Stomach (tissue), 9 donors: ENCODE measurements around the gene PLCB1. TPM values are rescaled to one million over a fixed set of nuclear protein-coding genes. Genes with fewer than 3 reads are reported as not detected.

Experiments used
- DNase-seq, 2 donors: peaks; one replicate each; pipeline versions ENCODE4 v3.0.0 to v3.0.0-alpha.2; 2013 to 2019
- H3K27ac ChIP-seq, 5 donors: fragments of 200-600 bp in 4 of 5; sonication (generic) in 4 of 5; one replicate each; pipeline ENCODE4 v1.5.1; 2013 to 2019; ENCODE audit warnings: mild to moderate bottlenecking in 1 of 5, moderate library complexity in 1 of 5
- H3K27me3 ChIP-seq, 3 donors: fragments of 200-600 bp; sonication (generic); one replicate each; pipeline ENCODE4 v1.5.1; 2017 to 2019; ENCODE audit warnings: mixed run types in 1 of 3
- H3K36me3 ChIP-seq, 4 donors: fragments of 200-600 bp; sonication (generic); 1 replicate in 3 of 4; 2 replicates in 1 of 4; pipeline ENCODE4 v1.5.1; 2016 to 2019
- H3K4me1 ChIP-seq, 4 donors: fragments of 200-600 bp; sonication (generic); one replicate each; pipeline ENCODE4 v1.5.1; 2016 to 2019
- H3K4me3 ChIP-seq, 4 donors: fragments of 200-600 bp; sonication (generic) in 3 of 4; one replicate each; pipeline ENCODE4 v1.5.1; 2016 to 2019; ENCODE audit warnings: mild to moderate bottlenecking in 1 of 4
- H3K9me3 ChIP-seq, 4 donors: fragments of 200-600 bp; sonication (generic); one replicate each; pipeline ENCODE4 v1.5.1; 2016 to 2019
- EP300 ChIP-seq: sonication (generic); formaldehyde crosslinking; IDR thresholded peaks from one replicate; pipeline ENCODE4 v1.6.1; 2017; ENCODE audit warnings: antibody characterized with exemption
- POLR2A ChIP-seq, 4 donors: fragments of 450-650 bp; IDR thresholded peaks; one replicate each; pipeline ENCODE4 v1.6.1; 2016; ENCODE audit warnings: antibody characterized with exemption in 4 of 4, control low read depth in 2 of 4, mild to moderate bottlenecking in 1 of 4, moderate library complexity in 1 of 4
- POLR2AphosphoS5 ChIP-seq, 3 donors: sonication (generic); formaldehyde crosslinking; IDR thresholded peaks; one replicate each; pipeline ENCODE4 v1.6.1; 2016; ENCODE audit warnings: antibody characterized with exemption in 3 of 3
- WGBS, 5 donors: extraction: QIAGEN DNeasy Blood & Tissue Kit in 3 of 5; methylation state at CpG; one replicate each; pipeline versions ENCODE4 v1.1.5 to v1.1.7; 2013 to 2018; 5-methylcytosine and 5-hydroxymethylcytosine counted together
- intact Hi-C: fragments of 100-400 bp; cut with DNase I; formaldehyde crosslinking; loops from one replicate; pipeline ENCODE4 v1.15.1; 2023; ENCODE audit warnings: low total_unique reads
- polyA plus RNA-seq, 3 donors: library from polyadenylated mRNA; stranded (reverse); fragments of 200-250 nt; gene quantifications; one replicate each; pipeline ENCODE4 v1.2.3, GENCODE V29; 2013
- total RNA-seq, 5 donors: library from RNA; depleted of rRNA; stranded (reverse); fragments of >200 nt; gene quantifications; one replicate each; pipeline versions ENCODE4 v1.1.0 to v1.2.3, GENCODE V29; 2014 to 2016
- TF ChIP-seq, protein P1 (sequence below), 7 experiments: fragments of 450-650 bp in 4 of 7; fragments of 200-600 bp in 3 of 7; sonication (generic) in 3 of 7; IDR thresholded peaks; one replicate each; pipeline ENCODE4 v1.5.1; 2016 to 2019; ENCODE audit warnings: antibody characterized with exemption in 7 of 7, control low read depth in 2 of 7, mild to moderate bottlenecking in 1 of 7
- donor health status: healthy with polysubstance abuse.
- donor health status: Bipolar disorder and iron deficiency.
- donor health status: healthy.

The PLCB1 gene
- total and polyA plus RNA-seq, 8 donors = 4.1 to 66.5 (median 11.7) TPM

DNA sequence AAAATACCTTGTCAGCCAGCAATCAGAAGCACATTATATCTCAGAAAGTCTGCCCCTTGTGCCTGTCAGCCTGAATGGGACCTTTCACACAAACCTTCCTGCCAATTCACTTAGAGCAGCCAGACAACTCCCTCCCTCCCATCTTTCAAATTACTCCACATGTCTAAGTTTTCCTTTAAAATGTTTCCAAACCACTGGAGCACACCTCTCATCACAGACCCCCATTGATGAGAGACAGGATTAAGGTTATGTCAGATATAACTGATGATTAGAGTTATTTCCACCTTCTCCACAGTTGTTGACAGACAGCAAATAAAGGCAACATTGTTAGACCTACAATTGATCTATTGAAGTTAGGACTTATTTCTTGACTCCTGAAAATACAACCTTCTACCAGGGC is 408.4 kb downstream of the PLCB1 start:
- no peak overlapping the region for H3K4me3 ChIP-seq
- intact Hi-C loops = no loop called here
- no peaks in the 10 kb centered on the region for H3K4me1 ChIP-seq
- H3K36me3 ChIP-seq = no peaks in the 10 kb centered on the region
- no peaks in the 10 kb centered on the region for H3K9me3 ChIP-seq
- no peak for TF ChIP-seq POLR2AphosphoS5 (IDR thresholded peaks at IDR 0.05)
- no peak for TF ChIP-seq POLR2A (IDR thresholded peaks at IDR 0.05)
- H3K27ac ChIP-seq = no peak overlapping the region
- DNase-seq = no peak
- H3K27me3 ChIP-seq = no peaks in the 10 kb centered on the region

DNA sequence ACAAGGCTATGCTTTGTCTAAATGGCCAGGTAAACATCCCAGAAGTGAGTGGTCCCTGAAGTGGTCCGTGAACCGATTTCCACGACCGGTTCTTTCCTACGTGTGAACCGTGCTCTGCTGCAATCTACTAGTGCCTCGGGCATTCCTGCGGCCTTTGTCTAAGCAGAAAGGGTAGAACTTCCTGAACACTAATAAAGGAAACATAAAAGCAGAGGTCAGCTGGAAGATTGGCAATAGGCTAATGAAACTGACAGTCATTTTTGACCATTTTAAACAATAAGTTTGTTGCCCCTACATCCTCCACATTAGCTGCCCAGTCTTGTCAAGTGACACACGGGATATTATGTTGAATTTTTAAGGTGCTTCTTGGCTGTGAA is 410.0 kb downstream of the PLCB1 start:
- intact Hi-C loops = no loop called here
- H3K27me3 ChIP-seq = no peaks in the 10 kb centered on the region
- DNase-seq = no peak
- no peak for TF ChIP-seq POLR2AphosphoS5 (IDR thresholded peaks at IDR 0.05)
- TF ChIP-seq, protein P1, sequence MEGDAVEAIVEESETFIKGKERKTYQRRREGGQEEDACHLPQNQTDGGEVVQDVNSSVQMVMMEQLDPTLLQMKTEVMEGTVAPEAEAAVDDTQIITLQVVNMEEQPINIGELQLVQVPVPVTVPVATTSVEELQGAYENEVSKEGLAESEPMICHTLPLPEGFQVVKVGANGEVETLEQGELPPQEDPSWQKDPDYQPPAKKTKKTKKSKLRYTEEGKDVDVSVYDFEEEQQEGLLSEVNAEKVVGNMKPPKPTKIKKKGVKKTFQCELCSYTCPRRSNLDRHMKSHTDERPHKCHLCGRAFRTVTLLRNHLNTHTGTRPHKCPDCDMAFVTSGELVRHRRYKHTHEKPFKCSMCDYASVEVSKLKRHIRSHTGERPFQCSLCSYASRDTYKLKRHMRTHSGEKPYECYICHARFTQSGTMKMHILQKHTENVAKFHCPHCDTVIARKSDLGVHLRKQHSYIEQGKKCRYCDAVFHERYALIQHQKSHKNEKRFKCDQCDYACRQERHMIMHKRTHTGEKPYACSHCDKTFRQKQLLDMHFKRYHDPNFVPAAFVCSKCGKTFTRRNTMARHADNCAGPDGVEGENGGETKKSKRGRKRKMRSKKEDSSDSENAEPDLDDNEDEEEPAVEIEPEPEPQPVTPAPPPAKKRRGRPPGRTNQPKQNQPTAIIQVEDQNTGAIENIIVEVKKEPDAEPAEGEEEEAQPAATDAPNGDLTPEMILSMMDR (IDR thresholded peaks at IDR 0.05) = no peak
- TF ChIP-seq EP300 = no peak
- no peak for TF ChIP-seq POLR2A (IDR thresholded peaks at IDR 0.05)
- H3K36me3 ChIP-seq = no peaks in the 10 kb centered on the region
- no peak overlapping the region for H3K4me3 ChIP-seq
- WGBS, 5 donors = 82 to 94% (median 88%) methylated on average over 9 of the region's 9 CpGs
- H3K9me3 ChIP-seq = no peaks in the 10 kb centered on the region
- no peaks in the 10 kb centered on the region for H3K4me1 ChIP-seq
- H3K27ac ChIP-seq = no peak overlapping the region

DNA sequence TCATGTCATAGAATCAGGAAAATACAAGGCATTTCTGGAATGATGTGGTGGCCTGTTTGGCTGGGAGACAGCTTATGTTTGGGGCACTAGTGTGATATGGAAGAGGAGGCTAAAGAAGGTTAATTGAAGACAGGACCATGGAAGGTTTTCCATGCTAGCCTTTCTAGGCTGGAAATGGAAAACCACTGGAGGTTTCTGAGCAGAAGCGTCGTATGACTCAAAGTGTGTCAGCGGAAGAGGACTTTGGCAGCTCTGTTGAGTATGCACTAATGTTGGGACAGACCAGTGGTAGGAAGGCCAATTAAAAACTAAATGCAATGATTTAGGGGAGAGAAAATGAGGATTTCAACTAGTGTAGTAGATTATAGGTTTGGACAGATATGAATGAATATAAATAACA is 413.1 kb downstream of the PLCB1 start:
- Histone ChIP-seq H3K4me3 (no peak overlapping the region), H3K36me3 (no peaks in the 10 kb centered on the region), H3K27ac (no peak overlapping the region), H3K27me3 (no peaks in the 10 kb centered on the region), H3K9me3 (no peaks in the 10 kb centered on the region), H3K4me1 (no peaks in the 10 kb centered on the region)
- TF ChIP-seq POLR2AphosphoS5 (IDR thresholded peaks at IDR 0.05) (no peak), EP300 (no peak), POLR2A (IDR thresholded peaks at IDR 0.05) (no peak)
- TF ChIP-seq, protein P1 (IDR thresholded peaks at IDR 0.05) = no peak
- intact Hi-C loops = no loop called here
- 92 to 99% (median 98%) methylated on average over 3 of the region's 3 CpGs for WGBS, 5 donors
- DNase-seq = no peak

DNA sequence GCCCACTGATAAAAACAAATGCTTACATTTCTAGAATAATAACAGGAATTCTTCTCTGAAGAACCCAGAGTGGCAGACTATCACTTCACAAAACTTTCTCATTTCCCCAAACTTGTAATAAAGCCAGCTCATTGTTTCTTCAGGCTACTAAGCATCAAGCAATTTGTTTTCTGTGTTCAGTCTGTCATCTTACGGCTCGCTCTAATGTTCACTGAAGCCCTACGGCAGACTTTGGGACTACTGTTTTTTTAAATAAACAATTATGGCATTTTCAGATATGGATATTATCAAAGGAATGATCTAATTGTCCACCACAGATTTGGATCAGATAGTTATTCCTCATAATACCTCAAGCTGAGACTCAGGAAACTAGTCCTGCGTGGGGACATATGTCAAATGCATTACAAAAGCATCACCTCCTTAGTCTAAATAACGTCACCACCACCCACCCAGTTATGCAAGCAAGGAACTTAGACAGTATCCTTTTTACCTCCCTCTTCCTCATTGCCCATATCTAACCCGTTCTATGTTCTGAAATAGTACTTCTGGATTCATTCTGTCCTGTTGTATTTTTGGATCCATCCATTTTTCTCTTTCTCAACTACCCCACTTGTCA is 415.1 kb downstream of the PLCB1 start:
- Histone ChIP-seq H3K27ac (no peak overlapping the region), H3K27me3 (no peaks in the 10 kb centered on the region), H3K4me1 (no peaks in the 10 kb centered on the region), H3K36me3 (no peaks in the 10 kb centered on the region), H3K9me3 (no peaks in the 10 kb centered on the region), H3K4me3 (no peak overlapping the region)
- intact Hi-C loops = no loop called here
- TF ChIP-seq POLR2A (IDR thresholded peaks at IDR 0.05) (no peak), EP300 (no peak), POLR2AphosphoS5 (IDR thresholded peaks at IDR 0.05) (no peak)
- TF ChIP-seq, protein P1 (IDR thresholded peaks at IDR 0.05) = no peak
- DNase-seq = no peak
- WGBS, 5 donors = 67 to 83% (median 73%) methylated on average over 6 of the region's 6 CpGs

DNA sequence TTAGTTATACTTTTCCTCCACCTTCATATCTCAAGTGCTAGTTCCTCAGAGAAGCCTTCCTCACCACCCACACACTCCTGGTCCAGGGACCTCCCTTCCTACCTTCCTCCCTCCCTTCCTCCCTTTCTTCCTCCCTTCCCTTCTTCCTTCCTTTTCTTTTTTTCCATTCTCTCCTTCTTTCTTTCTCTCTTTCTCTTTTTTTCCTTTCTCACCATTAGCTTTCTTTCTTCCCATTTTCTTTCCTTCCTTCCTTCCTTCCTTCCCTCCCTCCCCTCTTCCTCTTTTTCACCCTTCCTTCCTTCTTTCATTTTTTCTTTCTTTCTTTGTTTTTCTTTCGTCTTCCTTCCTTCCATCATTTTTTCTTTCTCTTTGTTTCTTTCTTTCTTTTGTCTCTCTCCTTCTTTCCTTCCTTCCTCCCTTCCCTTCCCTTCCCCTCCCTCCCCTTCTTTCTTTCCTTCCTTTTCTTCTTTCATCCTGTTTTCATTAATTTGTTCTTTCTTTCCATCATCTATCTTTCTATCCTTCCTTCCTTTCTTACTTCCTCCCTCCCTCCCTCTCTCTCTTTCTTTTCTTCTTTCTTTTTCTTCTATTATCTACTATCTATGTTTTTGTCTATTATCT is 416.0 kb downstream of the PLCB1 start:
- no peaks in the 10 kb centered on the region for H3K36me3 ChIP-seq
- H3K27ac ChIP-seq = no peak overlapping the region
- intact Hi-C loops = no loop called here
- no peaks in the 10 kb centered on the region for H3K27me3 ChIP-seq
- 83 to 97% (median 93%) methylated on average over 1 of the region's 1 CpG for WGBS, 5 donors
- no peak for DNase-seq
- H3K4me3 ChIP-seq = no peak overlapping the region
- H3K4me1 ChIP-seq = no peaks in the 10 kb centered on the region
- H3K9me3 ChIP-seq = no peaks in the 10 kb centered on the region
- no peak for TF ChIP-seq POLR2AphosphoS5 (IDR thresholded peaks at IDR 0.05)
